K562 treated with DMSO at 1 percent for 48 hours (cell line): ENCODE measurements around the gene CAD. TPM values are rescaled to one million over a fixed set of nuclear protein-coding genes. Genes with fewer than 3 reads are reported as not detected.

ENCODE experiments used
- total RNA-seq: library from RNA; unstranded; fragments of 300-600 nt; gene quantifications from 2 replicates; pipeline ENCODE4 v1.2.3, GENCODE V29; 2022; ENCODE audit warnings: low replicate concordance; ENCODE audit errors: extremely low read depth

CAD gene
- total RNA-seq, result not detected in 2 replicates

GRCh38 chr2:27217173-27218121, at the start of gene CAD:
Gene CAD, plus strand, starts transcription at chr2:27217369. Its CDS starts 183 bp downstream, at chr2:27217552.

GRCh38 chr2:27211943-27212625, 5.1 kb upstream of the CAD start, which contains the start of the genes ATRAID and SLC5A6:
Gene ATRAID, plus strand, starts transcription at chr2:27212041. Its CDS starts 328 bp downstream, at chr2:27212369.
Gene SLC5A6, minus strand, starts transcription at chr2:27212268. Its CDS starts 4,618 bp downstream, at chr2:27207650.

DNA sequence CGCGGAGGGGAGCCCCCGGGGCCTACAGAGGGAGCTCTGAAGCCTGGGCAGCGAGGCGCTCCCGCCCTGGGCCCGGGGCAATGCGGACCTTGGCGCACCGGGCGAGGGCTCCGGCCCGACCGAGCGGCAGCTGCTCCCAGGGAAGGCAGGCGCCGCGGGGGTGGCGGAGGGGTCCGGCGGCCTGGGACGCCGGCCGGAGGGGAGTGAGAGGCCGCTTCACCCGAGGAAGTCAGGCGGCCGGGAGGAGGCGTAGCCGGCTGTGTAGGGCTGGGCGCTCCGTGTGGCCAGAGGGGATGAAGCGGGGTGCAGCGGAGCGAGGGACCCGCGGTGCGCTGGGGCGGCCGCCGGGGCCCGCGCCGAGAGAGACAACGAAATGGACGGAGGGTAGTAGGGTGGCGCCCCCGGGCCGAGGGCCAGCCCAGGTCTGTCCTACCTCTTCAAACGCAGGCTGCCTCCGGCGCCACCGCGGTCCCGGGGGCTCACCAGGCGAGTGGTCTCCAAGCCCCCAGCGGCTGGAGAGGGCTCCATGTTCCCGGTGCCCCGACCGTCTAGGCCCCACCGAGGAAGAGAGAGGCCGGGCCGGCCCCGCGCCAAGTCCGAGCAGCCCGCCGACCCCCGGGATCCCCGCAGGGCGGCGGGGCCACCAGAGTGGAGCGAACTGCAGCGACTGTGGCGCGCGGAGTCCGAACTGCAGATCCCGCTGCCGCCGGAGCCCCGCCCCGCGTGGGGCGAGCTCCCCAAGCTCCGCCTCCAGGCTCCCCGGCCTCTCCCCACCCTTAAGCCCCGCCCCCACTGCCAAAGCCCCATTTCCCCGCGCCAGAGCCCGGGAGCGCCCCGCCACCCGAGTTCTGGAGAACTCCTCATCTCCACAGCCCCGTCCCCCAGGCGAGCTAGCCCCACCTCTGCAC, 45.5 kb downstream of the CAD start, which contains the start of gene SLC30A3:
Gene SLC30A3, minus strand, starts transcription at position 669 of the 908 bp plus-strand sequence. Its CDS starts 141 bp downstream, at position 528.

GRCh38 chr2:27275211-27276150, 58.3 kb downstream of the CAD start, which contains the start of gene DNAJC5G:
Gene DNAJC5G, plus strand, starts transcription at chr2:27275433. Its CDS starts 1,296 bp downstream, at chr2:27276729.

DNA sequence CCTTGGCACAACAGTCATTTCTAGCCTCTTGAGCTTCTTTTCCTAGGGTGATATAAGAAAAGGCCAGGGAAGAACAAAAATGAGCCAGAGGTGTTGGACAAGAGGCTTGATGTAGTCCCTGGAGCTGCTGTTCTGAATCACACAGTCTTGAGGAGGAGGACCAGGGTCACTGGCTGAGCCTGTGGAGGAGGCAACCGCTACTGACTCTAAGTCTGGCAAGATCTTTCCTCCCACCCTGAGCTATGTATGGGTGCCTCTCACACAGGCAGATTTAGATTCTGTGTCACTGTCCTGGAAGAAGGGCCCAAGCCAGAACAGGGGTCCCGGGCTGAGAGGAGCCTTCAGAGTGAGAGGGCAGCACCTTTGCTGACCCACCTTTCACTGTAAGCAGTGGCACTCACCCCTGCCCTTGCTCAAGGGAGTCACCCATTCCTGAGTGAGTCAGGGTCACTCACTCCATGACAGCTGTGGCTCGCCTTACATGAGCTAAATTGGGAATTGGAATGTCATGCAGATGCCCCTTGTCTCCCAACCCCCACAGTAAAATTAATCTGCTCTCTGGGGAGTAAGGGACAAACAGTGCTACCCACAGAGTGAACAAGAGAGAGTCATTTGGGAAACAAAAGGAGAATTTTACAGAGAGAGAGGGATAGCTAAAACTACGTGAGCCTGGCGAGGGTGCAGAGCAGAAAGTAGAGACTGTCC, 64.8 kb downstream of the CAD start, which contains the start of gene TRIM54:
Gene TRIM54, plus strand, starts transcription at position 575 of the 705 bp plus-strand sequence. CDS start 303 bp downstream, outside the sequence.

Other genes starting within 250 kb of the CAD start
- not detected in 2 replicates for gene MAPRE3, start 246.7 kb upstream of the CAD start, total RNA-seq
- not detected in 2 replicates for gene TMEM214, start 184.4 kb upstream of the CAD start, total RNA-seq
- not detected in 2 replicates for gene AGBL5, start 165.7 kb upstream of the CAD start, total RNA-seq
- gene OST4, start 145.7 kb upstream of the CAD start, total RNA-seq, result not detected in 2 replicates
- gene EMILIN1, start 138.8 kb upstream of the CAD start, total RNA-seq, result not detected in 2 replicates
- not detected in 2 replicates for gene KHK, start 130.6 kb upstream of the CAD start, total RNA-seq
- gene CGREF1, start 98.2 kb upstream of the CAD start, total RNA-seq, result not detected in 2 replicates
- gene ABHD1, start 93.6 kb upstream of the CAD start, total RNA-seq, result not detected in 2 replicates
- not detected in 2 replicates for gene PREB, start 82.7 kb upstream of the CAD start, total RNA-seq
- not detected in 2 replicates for gene PRR30, start 78.0 kb upstream of the CAD start, total RNA-seq
- gene TCF23, start 68.4 kb upstream of the CAD start, total RNA-seq, result not detected in 2 replicates
- gene ATRAID, start 5.3 kb upstream of the CAD start, total RNA-seq, result not detected in 2 replicates
- gene SLC5A6, start 5.1 kb upstream of the CAD start, total RNA-seq, result not detected in 2 replicates
- not detected in 2 replicates for gene SLC30A3, start 45.7 kb downstream of the CAD start, total RNA-seq
- not detected in 2 replicates for gene DNAJC5G, start 58.1 kb downstream of the CAD start, total RNA-seq
- not detected in 2 replicates for gene TRIM54, start 65.1 kb downstream of the CAD start, total RNA-seq
- gene UCN, start 91.1 kb downstream of the CAD start, total RNA-seq, result not detected in 2 replicates
- not detected in 2 replicates for gene MPV17, start 105.7 kb downstream of the CAD start, total RNA-seq
- gene GTF3C2, start 139.4 kb downstream of the CAD start, total RNA-seq, result not detected in 2 replicates
- gene EIF2B4, start 153.0 kb downstream of the CAD start, total RNA-seq, result not detected in 2 replicates
- not detected in 2 replicates for gene SNX17, start 153.2 kb downstream of the CAD start, total RNA-seq
- gene ZNF513, start 163.4 kb downstream of the CAD start, total RNA-seq, result not detected in 2 replicates
- not detected in 2 replicates for gene PPM1G, start 192.2 kb downstream of the CAD start, total RNA-seq
- gene NRBP1, start 211.3 kb downstream of the CAD start, total RNA-seq, result not detected in 2 replicates
- not detected in 2 replicates for gene KRTCAP3, start 225.0 kb downstream of the CAD start, total RNA-seq